ENCODE data around the gene MARCOL.

Gene MARCOL

GRCh38 chr5:148238418-148238794 is at the start of gene MARCOL:
Gene MARCOL, plus strand, starts transcription at chr5:148238525. Its CDS starts 73 bp downstream, at chr5:148238598.
- DNase-seq: no peak

GRCh38 chr5:148191010-148191409 is 47.3 kb upstream of the MARCOL start:
- DNase-seq: no peak

GRCh38 chr5:148193202-148193601 is 45.1 kb upstream of the MARCOL start:
- no peak for DNase-seq

GRCh38 chr5:148201151-148201550 is 37.2 kb upstream of the MARCOL start:
- DNase-seq: no peak

GRCh38 chr5:148202531-148203203 is 35.7 kb upstream of the MARCOL start, which contains the start of gene SPINK6:
Gene SPINK6, plus strand, starts transcription at chr5:148203042. Its CDS starts 55 bp downstream, at chr5:148203097.
- DNase-seq: no peak

- no peak for DNase-seq
Observed at GRCh38 chr5:148205044-148205806, 33.1 kb upstream of the MARCOL start.

GRCh38 chr5:148205865-148206264 is 32.5 kb upstream of the MARCOL start:
- no peak for DNase-seq

GRCh38 chr5:148206620-148207019 is 31.7 kb upstream of the MARCOL start:
- no peak for DNase-seq

GRCh38 chr5:148208226-148208625 is 30.1 kb upstream of the MARCOL start:
- DNase-seq: no peak

- no peak for DNase-seq
Observed at GRCh38 chr5:148209151-148209770, 29.1 kb upstream of the MARCOL start.

- no peak for DNase-seq
Observed at GRCh38 chr5:148214665-148215185, 23.6 kb upstream of the MARCOL start.

- no peak for DNase-seq
Observed at GRCh38 chr5:148221508-148221907, 16.8 kb upstream of the MARCOL start.

- no peak for DNase-seq
Observed at GRCh38 chr5:148224117-148224742, 14.1 kb upstream of the MARCOL start.

GRCh38 chr5:148228392-148228984 is 9.8 kb upstream of the MARCOL start:
- no peak for DNase-seq

- no peak for DNase-seq
Observed at GRCh38 chr5:148229840-148230239, 8.5 kb upstream of the MARCOL start.

- DNase-seq: no peak
Observed at GRCh38 chr5:148230240-148230639, 8.1 kb upstream of the MARCOL start.

- no peak for DNase-seq
Observed at GRCh38 chr5:148237785-148238417, 424 bp upstream of the MARCOL start.

GRCh38 chr5:148248894-148249293 is 10.6 kb downstream of the MARCOL start:
- DNase-seq: no peak

- DNase-seq: no peak
Observed at GRCh38 chr5:148255456-148255855, 17.1 kb downstream of the MARCOL start.

GRCh38 chr5:148259288-148259687 is 21.0 kb downstream of the MARCOL start:
- no peak for DNase-seq

GRCh38 chr5:148261221-148261620 is 22.9 kb downstream of the MARCOL start:
- DNase-seq: no peak

- DNase-seq: no peak
Observed at GRCh38 chr5:148267962-148268361, 29.6 kb downstream of the MARCOL start.
